Left forelimb (tissue), 1 donor: Measurements from ENCODE around the gene CBLC.

ENCODE experiments used
- DNase-seq: peaks from one replicate; pipeline ENCODE4 v3.0.0-alpha.2; 2018; ENCODE audit warnings: low spot score

CBLC gene

GRCh38 chr19:44746946-44747738 lies 30.5 kb upstream of the CBLC start:
- peak; percentile 91 for DNase-seq

- no peak for DNase-seq
Measured at GRCh38 chr19:44747739-44748425, 29.8 kb upstream of the CBLC start.

- DNase-seq, result no peak
Measured at GRCh38 chr19:44748426-44749254, 29.1 kb upstream of the CBLC start, which contains the start of gene BCL3. BCL3 (plus strand) TSS chr19:44748708; CDS start chr19:44748791, 83 bp downstream.

GRCh38 chr19:44749292-44749691 lies 28.4 kb upstream of the CBLC start:
- DNase-seq, result no peak

- DNase-seq, result no peak
Measured at GRCh38 chr19:44749994-44750393, 27.7 kb upstream of the CBLC start.

GRCh38 chr19:44752123-44752815 lies 25.4 kb upstream of the CBLC start:
- DNase-seq, result no peak

- DNase-seq, result peak; percentile 88
Measured at GRCh38 chr19:44752816-44753625, 24.7 kb upstream of the CBLC start.

GRCh38 chr19:44753626-44753931 lies 24.1 kb upstream of the CBLC start:
- DNase-seq, result no peak

- peak; percentile 87 for DNase-seq
Measured at GRCh38 chr19:44753932-44754749, 23.5 kb upstream of the CBLC start.

GRCh38 chr19:44754750-44755080 lies 23.0 kb upstream of the CBLC start:
- DNase-seq, result no peak

- no peak for DNase-seq
Measured at GRCh38 chr19:44755219-44755618, 22.5 kb upstream of the CBLC start.

- DNase-seq, result no peak
Measured at GRCh38 chr19:44756089-44756562, 21.6 kb upstream of the CBLC start.

- peak; percentile 82 for DNase-seq
Measured at GRCh38 chr19:44757057-44757734, 20.5 kb upstream of the CBLC start.

GRCh38 chr19:44757735-44758505 lies 19.8 kb upstream of the CBLC start:
- DNase-seq, result peak; percentile 82

GRCh38 chr19:44758596-44758995 lies 19.1 kb upstream of the CBLC start:
- DNase-seq, result no peak

- DNase-seq, result no peak
Measured at GRCh38 chr19:44759083-44759804, 18.4 kb upstream of the CBLC start.

- no peak for DNase-seq
Measured at GRCh38 chr19:44762038-44762437, 15.7 kb upstream of the CBLC start.
